ENCODE data around the gene SCRN3. TPM values are rescaled to one million over a fixed set of nuclear protein-coding genes. Genes with fewer than 3 reads are reported as not detected.
A peak's percentile ranks its signal among the peaks of the same experiment; 100 is the strongest.

The SCRN3 gene
- total RNA-seq, 1 donor from 2014 or later, result 18.0 TPM

DNA sequence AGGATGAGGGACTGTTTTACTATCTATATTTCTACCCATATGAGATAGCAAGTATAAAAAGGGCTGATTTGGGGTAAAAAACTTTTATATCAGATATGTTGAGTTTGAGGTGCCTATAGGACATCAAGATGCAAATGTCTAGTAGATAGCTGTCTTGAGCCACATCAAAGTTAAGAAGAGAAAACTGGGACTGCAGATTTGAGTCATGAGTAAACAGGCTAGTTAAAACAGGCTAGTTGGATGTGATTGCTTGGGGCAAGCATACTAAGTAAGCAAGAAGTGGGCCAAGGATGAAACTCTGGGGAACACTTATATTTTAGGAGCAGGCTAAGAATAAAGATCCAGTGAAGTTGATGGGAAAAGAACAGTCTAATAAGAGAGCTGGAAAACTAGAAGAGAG lies 2.8 kb upstream of the SCRN3 start:
- no peaks in the 10 kb centered on the region for H3K9me3 Mint-ChIP-seq (ENCODE audit: low read depth)
- no peak for DNase-seq (ENCODE audit: low spot score, unreplicated experiment)
- no peak for TF ChIP-seq CTCF (IDR thresholded peaks at IDR 0.05; ENCODE audit: unreplicated experiment)
- peaks cover 13% of the 10 kb centered on the region for H3K4me1 Mint-ChIP-seq (ENCODE audit: low read depth)
- no peak overlapping the region for H3K4me3 Mint-ChIP-seq (ENCODE audit: low read depth)
- no peaks in the 10 kb centered on the region for H3K27me3 Mint-ChIP-seq
- H3K36me3 Mint-ChIP-seq (ENCODE audit: insufficient read depth), result peaks cover 10% of the 10 kb centered on the region
- H3K27ac Mint-ChIP-seq, result no peak overlapping the region

DNA sequence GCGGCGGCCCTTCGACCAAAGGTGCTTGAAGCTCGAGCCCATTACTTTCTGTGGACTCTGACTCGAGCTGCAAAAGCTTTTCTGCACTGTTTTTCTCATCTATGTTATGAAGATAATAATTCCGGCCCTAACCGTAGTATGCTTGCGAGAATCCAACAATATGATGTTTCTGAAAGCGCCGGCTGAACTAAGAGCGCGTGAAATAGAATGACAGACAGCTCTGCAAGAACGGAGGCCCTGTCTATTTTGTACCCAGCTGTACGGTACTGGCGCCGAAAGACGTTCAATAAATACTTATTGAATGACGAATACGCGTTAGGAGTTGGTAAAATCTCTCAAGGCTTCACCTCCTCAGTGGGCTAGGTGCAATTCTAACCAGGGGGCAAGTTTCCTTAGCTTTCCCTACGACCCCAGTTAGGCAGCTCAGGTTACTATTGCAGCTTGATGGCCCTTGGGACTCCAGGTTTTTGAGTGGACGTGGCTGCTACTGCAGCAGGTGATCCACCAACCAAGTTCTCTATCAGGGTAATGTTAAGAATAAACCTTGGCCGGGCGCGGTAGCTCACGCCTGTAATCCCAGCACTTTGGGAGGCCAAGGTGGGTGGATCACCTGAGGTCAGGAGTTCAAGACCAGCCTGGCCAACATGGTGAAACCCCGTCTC lies 570 bp downstream of the SCRN3 start:
- H3K27me3 Mint-ChIP-seq, result no peaks in the 10 kb centered on the region
- DNase-seq (ENCODE audit: low spot score, unreplicated experiment), result peak; percentile 10
- peak overlapping the region; percentile 93 for H3K4me3 Mint-ChIP-seq (ENCODE audit: low read depth)
- TF ChIP-seq CTCF (IDR thresholded peaks at IDR 0.05; ENCODE audit: unreplicated experiment), result no peak
- no peaks in the 10 kb centered on the region for H3K9me3 Mint-ChIP-seq (ENCODE audit: low read depth)
- peak overlapping the region; percentile 99 for H3K27ac Mint-ChIP-seq
- peaks cover 13% of the 10 kb centered on the region for H3K4me1 Mint-ChIP-seq (ENCODE audit: low read depth)
- peaks cover 3% of the 10 kb centered on the region for H3K36me3 Mint-ChIP-seq (ENCODE audit: insufficient read depth)

DNA sequence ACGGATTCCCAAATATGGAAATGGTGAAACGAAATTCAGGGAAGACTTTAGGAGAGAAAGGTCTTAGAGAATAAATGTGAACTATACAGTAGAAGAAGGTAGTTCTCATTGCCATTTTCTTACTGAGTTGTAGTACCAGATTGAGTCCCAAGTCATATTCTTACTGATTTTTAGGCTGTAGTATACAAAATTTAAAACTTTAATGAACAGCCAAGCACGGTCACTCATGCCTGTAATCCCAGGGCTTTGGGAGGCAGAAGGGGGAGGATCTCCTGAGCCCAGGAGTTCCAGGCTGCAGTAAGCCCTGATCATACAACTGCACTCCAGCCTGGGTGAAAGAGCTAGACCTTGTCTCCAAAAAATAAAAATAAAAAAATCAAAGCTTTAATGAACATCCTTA lies 2.2 kb downstream of the SCRN3 start:
- Mint-ChIP-seq H3K4me3 (ENCODE audit: low read depth) (no peak overlapping the region), H3K27ac (no peak overlapping the region), H3K27me3 (no peaks in the 10 kb centered on the region), H3K36me3 (ENCODE audit: insufficient read depth) (peaks cover 1% of the 10 kb centered on the region), H3K4me1 (ENCODE audit: low read depth) (peaks cover 13% of the 10 kb centered on the region), H3K9me3 (ENCODE audit: low read depth) (no peaks in the 10 kb centered on the region)
- TF ChIP-seq CTCF (IDR thresholded peaks at IDR 0.05; ENCODE audit: unreplicated experiment), result no peak
- no peak for DNase-seq (ENCODE audit: low spot score, unreplicated experiment)

- H3K9me3 Mint-ChIP-seq (ENCODE audit: low read depth), result peaks cover 3% of the 10 kb centered on the region
- peaks cover 4% of the 10 kb centered on the region for H3K36me3 Mint-ChIP-seq (ENCODE audit: insufficient read depth)
- DNase-seq (ENCODE audit: low spot score, unreplicated experiment), result no peak
- no peak for TF ChIP-seq CTCF (IDR thresholded peaks at IDR 0.05; ENCODE audit: unreplicated experiment)
- H3K27ac Mint-ChIP-seq, result no peak overlapping the region
- peaks cover 12% of the 10 kb centered on the region for H3K4me1 Mint-ChIP-seq (ENCODE audit: low read depth)
- no peaks in the 10 kb centered on the region for H3K27me3 Mint-ChIP-seq
- H3K4me3 Mint-ChIP-seq (ENCODE audit: low read depth), result no peak overlapping the region
These were observed 3.6 kb downstream of the SCRN3 start for GRCh38 chr2:174399171-174399570.

DNA sequence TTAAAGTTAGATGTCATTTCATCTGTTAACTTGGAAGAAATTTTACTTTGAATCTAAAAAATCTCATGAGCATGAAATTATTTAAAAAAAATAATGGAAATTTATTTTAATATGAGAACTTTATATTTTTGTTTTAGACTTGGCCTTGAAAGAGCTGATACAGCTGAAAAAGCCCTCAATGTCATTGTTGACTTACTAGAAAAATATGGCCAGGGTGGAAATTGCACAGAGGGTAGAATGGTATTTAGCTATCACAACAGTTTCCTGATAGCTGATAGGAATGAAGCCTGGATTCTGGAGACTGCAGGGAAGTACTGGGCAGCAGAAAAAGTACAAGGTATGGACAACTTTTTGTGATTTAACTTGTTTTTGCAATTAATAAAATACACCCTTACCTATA lies 5.3 kb downstream of the SCRN3 start:
- no peak for DNase-seq (ENCODE audit: low spot score, unreplicated experiment)
- H3K4me1 Mint-ChIP-seq (ENCODE audit: low read depth), result peaks cover 3% of the 10 kb centered on the region
- peaks cover 4% of the 10 kb centered on the region for H3K36me3 Mint-ChIP-seq (ENCODE audit: insufficient read depth)

More for the DNA sequence above, 5.3 kb downstream of the SCRN3 start:
- Mint-ChIP-seq H3K4me3 (ENCODE audit: low read depth) (no peak overlapping the region), H3K9me3 (ENCODE audit: low read depth) (peaks cover 3% of the 10 kb centered on the region), H3K27ac (no peak overlapping the region), H3K27me3 (no peaks in the 10 kb centered on the region)
- TF ChIP-seq CTCF (IDR thresholded peaks at IDR 0.05; ENCODE audit: unreplicated experiment), result no peak
